ENCODE measurements around the gene LCE3A.

Gene LCE3A

GRCh38 chr1:152577168-152577567 lies 45.7 kb downstream of the LCE3A start:
- peak in 1 of 2 donors; percentile 10 for DNase-seq (ENCODE audit: extremely low read depth in 1 of 2, low read depth in 1 of 2)
